HG02943 (cell line): ENCODE data around the gene RAB9A.
"Not testable (repeated sequence)": the region's sequence is repeated elsewhere in the genome, so short reads cannot be mapped to it uniquely, and the experiment has no call there.

Experiments
- ATAC-seq: cut with Tn5 transposase; IDR thresholded peaks from one replicate; pipeline ENCODE4 v1.9.1; 2021; ENCODE audit warnings: mild to moderate bottlenecking, low read depth, moderate library complexity; ENCODE audit not compliant: unreplicated experiment

Gene RAB9A

DNA sequence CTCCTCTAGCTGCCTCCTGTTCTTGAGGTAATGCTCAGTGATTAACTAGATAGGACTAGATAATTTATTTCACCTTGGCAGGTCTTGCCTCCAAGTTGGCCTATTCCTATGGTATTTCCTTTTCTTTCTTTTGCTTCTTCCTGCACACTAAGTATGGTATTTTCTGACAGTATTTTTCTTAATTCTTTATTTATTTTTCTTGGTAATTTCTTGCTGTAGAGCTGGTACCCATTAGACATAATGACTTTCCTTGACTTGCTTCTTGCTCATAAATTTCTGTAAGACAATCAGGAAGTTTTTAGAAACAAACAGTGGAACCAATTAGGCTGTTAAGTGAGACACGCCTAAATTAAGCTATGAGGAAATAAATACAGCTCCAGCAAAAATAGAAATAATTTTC, 9.5 kb downstream of the RAB9A start:
- no peak for ATAC-seq

DNA sequence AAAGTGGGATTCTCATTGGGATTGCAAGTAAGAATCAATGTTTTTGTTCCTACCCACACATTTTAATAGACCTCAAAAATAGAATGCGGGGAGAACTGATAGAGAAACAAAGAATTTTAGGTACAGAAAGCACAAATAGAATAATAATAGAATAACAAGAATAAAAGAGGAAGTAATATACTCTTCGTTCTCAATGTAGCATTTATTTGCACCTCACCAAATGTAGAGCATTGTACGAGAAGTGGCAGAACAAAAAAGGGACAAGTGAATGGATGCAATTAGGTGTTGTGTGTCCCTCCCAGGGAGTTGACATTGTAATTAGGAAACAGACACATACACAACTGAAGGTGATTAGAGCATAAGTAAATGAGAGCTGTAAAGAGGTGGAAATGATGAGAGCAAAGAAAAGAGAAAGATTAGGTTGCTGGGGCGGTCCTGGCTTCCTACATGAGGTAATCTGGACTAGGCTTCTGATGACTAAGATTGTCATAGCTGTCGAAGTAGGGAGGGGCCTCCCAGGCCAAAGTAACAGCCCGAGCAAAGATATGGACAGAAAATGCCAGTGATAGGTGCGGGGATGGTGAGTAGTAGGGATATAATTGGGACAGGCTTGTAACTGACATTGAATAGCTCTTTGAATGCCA, 10.4 kb downstream of the RAB9A start:
- no peak for ATAC-seq

- ATAC-seq: no peak
Measured at GRCh38 chrX:13700380-13700779, 11.5 kb downstream of the RAB9A start.

GRCh38 chrX:13702111-13702789, 13.3 kb downstream of the RAB9A start:
- no peak for ATAC-seq

GRCh38 chrX:13703135-13703534, 14.2 kb downstream of the RAB9A start:
- no peak for ATAC-seq

DNA sequence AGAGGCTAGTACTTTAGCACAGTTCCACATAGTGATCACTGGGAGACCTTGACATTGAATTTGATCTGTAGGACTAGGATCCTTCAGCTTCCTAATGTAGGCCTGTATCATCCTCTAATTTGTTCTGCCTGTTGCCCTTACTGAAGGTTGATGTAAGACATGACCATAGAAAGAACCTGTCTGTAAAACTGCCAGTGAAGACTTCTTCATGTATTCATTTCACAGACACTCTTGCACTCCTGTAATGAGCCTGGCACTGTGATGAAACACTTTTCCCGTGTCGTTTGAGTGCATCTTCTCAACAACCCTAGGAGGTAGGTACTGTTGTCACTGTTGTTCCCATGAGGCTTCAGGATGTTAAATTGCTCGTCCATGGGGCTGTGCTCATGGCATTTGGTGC, 14.7 kb downstream of the RAB9A start:
- no peak for ATAC-seq

DNA sequence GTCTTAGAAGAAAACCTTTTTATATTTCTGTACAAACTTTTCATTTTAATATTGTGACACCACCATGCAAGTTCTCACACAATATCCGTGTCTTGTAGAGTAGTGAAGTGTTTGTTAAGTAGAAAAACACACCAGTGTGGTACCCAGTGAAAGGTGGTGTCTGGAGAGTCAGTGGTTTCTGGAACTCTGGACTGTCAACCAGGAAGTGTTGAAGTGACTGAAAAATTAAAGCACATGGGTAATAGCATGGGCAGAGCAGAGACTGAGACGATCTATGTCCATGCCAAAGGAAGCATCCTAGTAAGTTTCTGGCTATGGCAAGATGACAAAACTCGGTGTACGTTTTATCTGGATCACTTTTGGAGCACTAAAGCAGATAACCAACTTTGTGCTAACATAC, 22.2 kb downstream of the RAB9A start:
- ATAC-seq: no peak

DNA sequence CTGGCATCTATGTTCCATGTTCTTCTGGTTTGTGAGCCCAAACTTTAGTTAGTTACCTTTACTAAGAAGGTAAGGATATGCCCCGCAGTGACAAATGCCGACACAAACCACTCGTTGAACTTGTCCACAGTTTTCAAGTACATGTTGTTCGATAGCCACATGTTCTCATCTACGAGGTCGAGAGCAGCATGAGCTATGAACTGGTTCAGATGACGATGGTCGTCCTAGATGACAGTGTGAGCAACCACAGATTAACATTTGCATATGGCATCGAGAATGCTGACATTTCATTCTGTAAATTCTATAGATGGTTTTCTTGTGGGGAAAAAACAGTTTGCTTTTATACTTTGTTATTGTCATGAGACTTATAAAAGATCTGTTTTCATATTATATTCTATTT, 27.5 kb downstream of the RAB9A start:
- ATAC-seq: no peak

DNA sequence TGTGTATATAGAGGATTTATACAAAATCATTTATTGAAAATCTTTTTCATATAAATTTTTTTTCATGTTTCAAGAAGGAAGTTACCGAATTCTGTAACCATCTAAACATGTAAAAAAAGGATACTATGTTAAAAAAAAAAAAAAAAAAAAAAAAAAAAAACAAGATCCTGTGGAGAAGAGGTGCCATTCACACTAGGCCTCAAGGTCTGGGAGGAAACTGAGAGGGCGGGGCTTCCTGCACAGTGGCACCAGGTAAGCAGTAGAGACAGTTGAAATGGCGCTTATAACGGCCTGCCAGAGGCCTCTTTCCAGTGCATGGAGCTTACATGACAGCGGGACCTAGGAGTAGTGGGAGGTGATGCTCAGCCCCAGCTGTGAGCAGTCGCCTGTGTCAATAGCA, 28.0 kb downstream of the RAB9A start:
- no peak for ATAC-seq

DNA sequence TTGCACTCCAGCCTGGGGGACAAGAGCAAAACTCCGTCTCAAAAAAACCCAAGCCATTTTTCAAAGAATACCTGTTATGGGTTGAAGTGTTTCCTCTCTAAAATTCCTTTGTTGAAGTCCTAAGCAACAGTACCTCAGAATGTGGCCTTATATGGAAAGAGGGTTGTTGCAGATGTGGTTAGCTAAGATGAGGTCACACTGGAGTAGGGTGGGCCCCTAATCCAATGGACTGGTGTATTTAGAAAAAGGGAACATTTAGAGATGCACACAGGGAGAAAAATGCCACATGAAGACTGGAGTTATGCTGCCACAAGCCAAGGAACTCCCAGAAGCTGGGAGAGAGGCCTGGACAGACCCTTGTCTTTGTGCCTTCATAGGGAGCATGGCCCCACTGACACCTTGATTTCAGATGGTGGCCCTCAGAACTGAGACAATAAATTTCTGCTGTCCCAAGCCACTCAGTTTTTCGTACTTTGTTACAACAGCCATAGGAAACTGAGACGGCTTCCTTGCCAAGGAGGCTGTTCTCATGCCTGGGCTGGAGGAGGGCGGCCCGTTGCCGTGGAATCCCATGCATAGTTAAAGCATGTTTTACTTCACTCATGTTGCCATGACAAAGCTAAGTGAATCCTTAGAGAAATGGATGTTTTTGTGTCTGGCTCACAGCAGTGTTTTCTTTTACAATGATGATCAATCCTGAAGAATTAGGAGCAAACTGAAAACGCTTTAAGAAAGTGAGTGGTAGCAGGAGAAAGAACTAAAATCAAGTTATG, 29.0 kb downstream of the RAB9A start:
- ATAC-seq: no peak

DNA sequence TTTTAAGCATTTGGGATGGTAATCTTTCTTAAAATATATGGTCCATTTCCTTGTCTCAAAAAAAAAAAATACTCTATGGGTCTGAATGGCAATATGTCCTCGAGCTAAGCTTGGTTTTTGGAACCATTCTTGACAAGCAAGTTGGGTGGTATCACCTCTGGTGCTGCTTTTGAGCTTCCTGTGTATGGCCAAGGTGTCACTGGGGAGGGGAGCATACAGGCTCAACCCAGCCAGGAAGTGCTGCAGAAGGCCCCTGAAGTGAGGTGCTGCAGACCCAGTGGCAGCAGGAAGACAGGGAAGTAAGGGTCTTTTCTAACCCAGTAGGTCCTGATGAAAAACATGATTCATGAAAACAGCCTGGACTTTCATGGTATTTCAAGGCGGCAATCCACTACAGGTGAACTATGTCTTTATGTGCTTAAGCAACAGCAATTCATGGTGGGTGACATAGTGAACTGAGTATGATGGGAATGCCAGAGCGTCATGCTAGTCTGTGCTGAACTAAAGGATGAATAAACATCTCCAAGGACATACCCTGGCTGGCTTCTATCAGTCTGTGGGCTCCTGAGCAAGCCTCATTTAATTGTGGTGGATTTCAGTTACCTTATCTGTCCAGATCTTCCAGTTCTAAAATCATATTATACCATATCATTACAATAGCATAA, 30.4 kb downstream of the RAB9A start:
- ATAC-seq: no peak

DNA sequence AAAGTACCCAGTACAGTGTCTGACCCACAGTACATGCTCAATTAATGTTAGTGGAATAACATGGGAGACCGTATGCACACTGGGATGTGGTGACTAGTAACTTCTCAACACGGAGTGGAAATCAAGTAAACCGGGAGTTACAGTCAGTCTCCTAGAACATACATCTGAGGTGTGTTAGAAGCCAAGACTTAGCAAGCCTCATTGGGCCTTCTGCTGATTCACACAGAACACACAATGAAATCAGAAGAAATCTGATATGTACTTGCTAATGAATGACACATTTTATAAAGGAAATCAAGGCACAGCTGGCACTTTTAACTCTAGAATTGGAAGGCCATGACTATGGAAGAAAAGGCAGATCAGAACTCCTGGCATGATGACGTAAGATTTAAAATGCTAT, 32.4 kb downstream of the RAB9A start:
- ATAC-seq: no peak

GRCh38 chrX:13721819-13722519, 33.0 kb downstream of the RAB9A start:
- no peak for ATAC-seq

DNA sequence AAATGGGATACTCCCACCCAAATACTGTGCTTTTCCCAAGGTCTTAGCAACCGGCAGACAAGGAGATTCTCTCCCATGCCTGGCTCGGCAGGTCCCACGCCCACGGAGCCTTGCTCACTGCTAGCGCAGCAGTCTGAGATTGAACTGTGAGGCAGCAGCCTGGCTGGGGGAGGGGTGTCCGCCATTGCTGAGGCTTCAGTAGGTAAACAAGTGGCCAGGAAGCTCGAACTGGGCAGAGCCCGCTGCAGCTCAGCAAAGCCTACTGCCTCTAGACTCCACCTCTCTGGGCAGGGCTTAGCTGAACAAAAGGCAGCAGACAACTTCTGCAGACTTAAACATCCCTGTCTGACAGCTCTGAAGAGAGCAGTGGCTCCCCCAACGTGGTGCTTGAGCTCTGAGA, 36.0 kb downstream of the RAB9A start:
- not testable (repeated sequence) for ATAC-seq

DNA sequence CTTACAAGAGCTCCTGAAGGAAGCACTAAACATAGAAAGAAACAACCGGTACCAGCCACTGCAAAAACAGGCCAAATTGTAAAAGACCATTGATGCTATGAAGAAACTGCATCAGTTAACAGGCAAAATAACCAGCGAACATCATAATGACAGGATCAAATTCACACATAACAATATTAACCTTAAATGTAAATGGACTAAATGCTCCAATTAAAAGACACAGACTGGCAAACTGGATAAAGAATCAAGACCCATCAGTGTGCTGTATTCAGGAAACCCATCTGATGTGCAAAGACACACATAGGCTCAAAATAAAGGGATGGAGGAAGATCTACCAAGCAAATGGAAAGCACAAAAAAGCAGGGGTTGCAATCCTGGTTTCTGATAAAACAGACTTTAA, 37.7 kb downstream of the RAB9A start:
- not testable (repeated sequence) for ATAC-seq

- ATAC-seq: not testable (repeated sequence)
Measured at GRCh38 chrX:13730523-13730922, 41.6 kb downstream of the RAB9A start.

GRCh38 chrX:13732246-13733067, 43.5 kb downstream of the RAB9A start:
- no peak for ATAC-seq

GRCh38 chrX:13733506-13733905, 44.6 kb downstream of the RAB9A start:
- ATAC-seq: no peak

- peak; percentile 93 for ATAC-seq
Measured at GRCh38 chrX:13734278-13735172, 45.6 kb downstream of the RAB9A start, which contains the start of the genes OFD1 and TRAPPC2. TSS of gene OFD1 (plus strand) at chrX:13734748. CDS start at chrX:13735072, 324 bp downstream. TSS of gene TRAPPC2 (minus strand) at chrX:13734620. CDS start at chrX:13719963, 14,657 bp downstream.
